Brain microvascular endothelial cell (primary cell): ENCODE data around the gene NUDC.
"Not testable (repeated sequence)": the region's sequence is repeated elsewhere in the genome, so short reads cannot be mapped to it uniquely, and the experiment has no call there.

Experiments
- DNase-seq: peaks from one replicate; pipeline ENCODE4 v3.0.0-alpha.2; 2020
- H3K27ac ChIP-seq: fragments of 250-450 bp; sonication (Bioruptor Pico); 2 replicates; pipeline ENCODE4 v1.5.1; 2020; ENCODE audit warnings: mild to moderate bottlenecking, moderate library complexity
- H3K27me3 ChIP-seq: fragments of 250-450 bp; sonication (Bioruptor Pico); replicated peaks from 2 replicates; pipeline ENCODE4 v1.5.1; 2020; ENCODE audit warnings: mild to moderate bottlenecking
- H3K36me3 ChIP-seq: fragments of 250-450 bp; sonication (Bioruptor Pico); replicated peaks from 2 replicates; pipeline ENCODE4 v1.5.1; 2020; ENCODE audit warnings: mild to moderate bottlenecking
- H3K4me3 ChIP-seq: 2 replicates; pipeline ENCODE4 v1.5.1; 2011; ENCODE audit warnings: low read depth, mild to moderate bottlenecking, control low read depth, low read length, moderate library complexity
- CTCF ChIP-seq: IDR thresholded peaks from 2 replicates; pipeline ENCODE4 v1.5.1; 2011; ENCODE audit warnings: low read depth, mild to moderate bottlenecking, moderate library complexity, low read length, control low read depth, inconsistent platforms; ENCODE audit errors: missing control alignments
- in situ Hi-C: cut with HindIII; loops from 2 replicates; pipeline ENCODE4 v1.10.0; 2017; ENCODE audit warnings: low sequenced_read_pairs, low pct_ligation_motif_present

NUDC gene

GRCh38 chr1:26984291-26984690 lies 62.7 kb downstream of the NUDC start:
- in situ Hi-C loops: no loop called here
- no peak overlapping the region for H3K4me3 ChIP-seq

GRCh38 chr1:26986658-26987057 lies 65.1 kb downstream of the NUDC start:
- TF ChIP-seq CTCF: no peak
- DNase-seq: no peak

More at GRCh38 chr1:26984291-26984690, 62.7 kb downstream of the NUDC start:
- Histone ChIP-seq H3K27ac (no peak overlapping the region), H3K36me3 (no peaks in the 10 kb centered on the region), H3K27me3 (no peaks in the 10 kb centered on the region)
- no peak for DNase-seq
- no peak for TF ChIP-seq CTCF

GRCh38 chr1:26989403-26990109 lies 68.0 kb downstream of the NUDC start:
- H3K36me3 ChIP-seq, H3K27me3 ChIP-seq, DNase-seq, in situ Hi-C loops, H3K4me3 ChIP-seq, H3K27ac ChIP-seq: not testable (repeated sequence)

More at GRCh38 chr1:26986658-26987057, 65.1 kb downstream of the NUDC start:
- Histone ChIP-seq H3K4me3 (no peak overlapping the region), H3K27me3 (no peaks in the 10 kb centered on the region), H3K36me3 (no peaks in the 10 kb centered on the region), H3K27ac (no peak overlapping the region)
- in situ Hi-C loops: no loop called here

GRCh38 chr1:26991310-26992116 lies 70.0 kb downstream of the NUDC start:
- Histone ChIP-seq H3K36me3 (no peaks in the 10 kb centered on the region), H3K27ac (no peak overlapping the region), H3K27me3 (no peaks in the 10 kb centered on the region), H3K4me3 (no peak overlapping the region)
- TF ChIP-seq CTCF: peak; percentile 11
- in situ Hi-C loops: no loop called here
- DNase-seq: no peak

- peak; percentile 52 for DNase-seq
- H3K36me3 ChIP-seq: no peaks in the 10 kb centered on the region
- no peak within 1 kb of the TSS for H3K27ac ChIP-seq
- H3K27me3 ChIP-seq: no peaks in the 10 kb centered on the region
- no peak for TF ChIP-seq CTCF
- peak within 1 kb of the TSS; percentile 62 for H3K4me3 ChIP-seq
- in situ Hi-C loops: no loop called here
Observed at GRCh38 chr1:26993237-26994019, 71.9 kb downstream of the NUDC start, which contains the start of gene TRNP1. TSS of gene TRNP1 (plus strand) at chr1:26993692. CDS start at chr1:26993787, 95 bp downstream.
